Heart left ventricle (tissue), 16 donors: ENCODE measurements around the gene ADAM8. TPM values are rescaled to one million over a fixed set of nuclear protein-coding genes. Genes with fewer than 3 reads are reported as not detected.
A peak's percentile ranks its signal among the peaks of the same experiment; 100 is the strongest.
"Not testable (repeated sequence)": the region's sequence is repeated elsewhere in the genome, so short reads cannot be mapped to it uniquely, and the experiment has no call there.

Experiments used
- ATAC-seq, 4 donors: fragments of 200-7000 bp; cut with Tn5 transposase; one replicate each; pipeline ENCODE4 v1.9.1; 2020 to 2022; ENCODE audit warnings: moderate library complexity in 4 of 4, mild to moderate bottlenecking in 3 of 4, moderate number of reproducible peaks in 1 of 4
- DNase-seq, 5 donors: peaks; one replicate each; pipeline ENCODE4 v3.0.0-alpha.2; 2020
- H3K27ac ChIP-seq, 12 donors: fragments of 200-600 bp; sonication (generic) in 4 of 12; one replicate each; pipeline versions ENCODE4 v1.5.0 to v1.8.0; 2016 to 2022; ENCODE audit warnings: mild to moderate bottlenecking in 2 of 12
- H3K27me3 ChIP-seq, 9 donors: fragments of 200-600 bp; sonication (generic) in 2 of 9; one replicate each; pipeline versions ENCODE4 v1.5.1 to v1.8.0; 2016 to 2022; ENCODE audit warnings: mild to moderate bottlenecking in 3 of 9
- H3K36me3 ChIP-seq, 9 donors: fragments of 200-600 bp; sonication (generic) in 2 of 9; one replicate each; pipeline versions ENCODE4 v1.5.0 to v1.8.0; 2018 to 2022; ENCODE audit warnings: mild to moderate bottlenecking in 2 of 9
- H3K4me1 ChIP-seq, 12 donors: fragments of 200-600 bp; sonication (generic) in 4 of 12; one replicate each; pipeline versions ENCODE4 v1.5.0 to v1.8.0; 2016 to 2022; ENCODE audit warnings: mild to moderate bottlenecking in 3 of 12
- H3K4me3 ChIP-seq, 12 donors: fragments of 200-600 bp; sonication (generic) in 4 of 12; one replicate each; pipeline versions ENCODE4 v1.5.0 to v1.8.0; 2017 to 2022; ENCODE audit warnings: mild to moderate bottlenecking in 9 of 12, moderate library complexity in 4 of 12
- H3K9me3 ChIP-seq, 12 donors: fragments of 200-600 bp; sonication (generic) in 4 of 12; one replicate each; pipeline versions ENCODE4 v1.5.0 to v1.8.0; 2016 to 2022; ENCODE audit warnings: mild to moderate bottlenecking in 1 of 12
- POLR2A ChIP-seq, 2 donors: fragments of 450-650 bp; IDR thresholded peaks; one replicate each; pipeline ENCODE4 v1.6.1; 2017; ENCODE audit warnings: antibody characterized with exemption in 2 of 2, mild to moderate bottlenecking in 2 of 2, moderate library complexity in 2 of 2
- WGBS, 4 donors: extraction: QIAGEN DNeasy Blood & Tissue Kit in 2 of 4; methylation state at CpG; one replicate each; pipeline versions ENCODE4 v1.1.5 to v1.1.7; 2013 to 2018; 5-methylcytosine and 5-hydroxymethylcytosine counted together
- intact Hi-C, 10 donors: fragments of 100-400 bp; cut with DNase I; formaldehyde crosslinking; loops; one replicate each; pipeline versions ENCODE4 v1.11.1 to v1.14.2; 2022
- polyA plus RNA-seq, 2 donors: library from polyadenylated mRNA; stranded (reverse); fragments of 200-250 nt; gene quantifications; one replicate each; pipeline ENCODE4 v1.2.3, GENCODE V29; 2013
- total RNA-seq, 9 donors: library from RNA; depleted of rRNA in 2 of 9; stranded (reverse); fragments of >200 nt in 2 of 9; fragmentation: NEBNext Ultra II Directional in 3 of 9; extraction: Animal tissue kit (Norgen Biotek cat#: 25700) in 3 of 9; gene quantifications; one replicate each; pipeline versions ENCODE4 v1.1.0 to v1.2.4, GENCODE V29; 2016 to 2023
- TF ChIP-seq, protein P1 (sequence below), 12 donors: fragments of 200-600 bp; sonication (generic) in 4 of 12; IDR thresholded peaks; one replicate each; pipeline versions ENCODE4 v1.5.0 to v1.8.0; 2018 to 2022; ENCODE audit warnings: antibody characterized with exemption in 12 of 12, mild to moderate bottlenecking in 5 of 12
- donor health status: ischemic (EF 13 %, LVEDD 7.1; RV severe dilation, severe dysfunction).
- donor health status: healthy with polysubstance abuse.
- donor health status: DM: no; HTN: yes; CAD: no.
- donor health status: DM: no; HTN: no; CAD: no.
- donor health status: ischemic (EF 25% LVEDD 6.9; RV normal size, moderate dysfunction).
- donor health status: ischemic (EF 25% LVEDD 5.7; RV mildly dilated, moderate dysfunction).
- donor health status: healthy.
- donor health status: DM: yes; HTN: yes; CAD: no.
- donor health status: ischemic (EF 35%, LVEDD 5.7; RV mildly dilated, moderate dysfunction).
- donor health status: nonischemic (EF 11% LVEDD 7.7; RV severe dilation, severe dysfunction).
- donor health status: DM: yes; HTN: yes; CAD: no.
- donor health status: PGD.
- donor health status: ischemic (EF 29% LVEDD 5.4; RV normal size, mild dysfunction).
- donor health status: nonischemic (EF 23%, LVEDD 6.1; RV moderate dilation, normal function).

The ADAM8 gene
- total and polyA plus RNA-seq, 11 donors = 0.50 to 10.3 (median 1.6) TPM

DNA sequence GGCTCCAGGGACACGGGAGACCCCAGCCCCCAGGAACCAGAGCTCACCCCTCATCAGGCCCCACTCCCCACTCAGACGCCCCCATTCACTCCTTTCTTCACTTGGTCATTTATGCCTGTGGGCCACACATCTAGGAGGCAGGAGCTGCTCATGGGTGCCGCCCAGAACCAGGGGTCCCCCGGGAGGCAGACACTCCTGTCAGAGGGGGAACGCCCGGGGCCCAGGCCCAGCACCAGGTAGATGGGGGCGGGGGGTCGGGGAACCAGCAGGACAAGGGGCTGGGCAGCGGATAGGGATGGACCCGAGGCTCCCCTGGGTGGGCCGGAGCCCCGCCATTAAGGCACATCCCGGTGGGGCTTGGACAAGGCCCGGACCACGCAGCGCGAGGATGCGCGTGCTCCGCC is 48.2 kb upstream of the ADAM8 start:
- Histone ChIP-seq H3K27me3 (peaks cover 42 to 54% (median 50%) of the 10 kb centered on the region in 9 donors), H3K4me3 (peak overlapping the region in 7 of 12 donors; percentile 31 to 52 (median 41)), H3K9me3 (peaks cover 0 to 4% (median 0%) of the 10 kb centered on the region in 12 donors), H3K36me3 (no peaks in the 10 kb centered on the region), H3K27ac (no peak overlapping the region), H3K4me1 (peaks cover 0 to 26% (median 13%) of the 10 kb centered on the region in 12 donors)
- intact Hi-C loops = loop anchor here in 8 of 10 donors (5.0 to 10.0 kb wide), 4 partner anchors 192 to 282 kb away; partner anchors contain the start of gene CYP2E1 (in 1 of the 8)
- 21 to 28% (median 25%) methylated on average over 8 to 20 of the region's 20 CpGs for WGBS, 4 donors
- peak in 1 of 5 donors; percentile 18 for DNase-seq
- TF ChIP-seq, protein P1, sequence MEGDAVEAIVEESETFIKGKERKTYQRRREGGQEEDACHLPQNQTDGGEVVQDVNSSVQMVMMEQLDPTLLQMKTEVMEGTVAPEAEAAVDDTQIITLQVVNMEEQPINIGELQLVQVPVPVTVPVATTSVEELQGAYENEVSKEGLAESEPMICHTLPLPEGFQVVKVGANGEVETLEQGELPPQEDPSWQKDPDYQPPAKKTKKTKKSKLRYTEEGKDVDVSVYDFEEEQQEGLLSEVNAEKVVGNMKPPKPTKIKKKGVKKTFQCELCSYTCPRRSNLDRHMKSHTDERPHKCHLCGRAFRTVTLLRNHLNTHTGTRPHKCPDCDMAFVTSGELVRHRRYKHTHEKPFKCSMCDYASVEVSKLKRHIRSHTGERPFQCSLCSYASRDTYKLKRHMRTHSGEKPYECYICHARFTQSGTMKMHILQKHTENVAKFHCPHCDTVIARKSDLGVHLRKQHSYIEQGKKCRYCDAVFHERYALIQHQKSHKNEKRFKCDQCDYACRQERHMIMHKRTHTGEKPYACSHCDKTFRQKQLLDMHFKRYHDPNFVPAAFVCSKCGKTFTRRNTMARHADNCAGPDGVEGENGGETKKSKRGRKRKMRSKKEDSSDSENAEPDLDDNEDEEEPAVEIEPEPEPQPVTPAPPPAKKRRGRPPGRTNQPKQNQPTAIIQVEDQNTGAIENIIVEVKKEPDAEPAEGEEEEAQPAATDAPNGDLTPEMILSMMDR (IDR thresholded peaks at IDR 0.05) = no peak
- no peak for TF ChIP-seq POLR2A (IDR thresholded peaks at IDR 0.05)
- ATAC-seq = peak in 1 of 4 donors; percentile 2

DNA sequence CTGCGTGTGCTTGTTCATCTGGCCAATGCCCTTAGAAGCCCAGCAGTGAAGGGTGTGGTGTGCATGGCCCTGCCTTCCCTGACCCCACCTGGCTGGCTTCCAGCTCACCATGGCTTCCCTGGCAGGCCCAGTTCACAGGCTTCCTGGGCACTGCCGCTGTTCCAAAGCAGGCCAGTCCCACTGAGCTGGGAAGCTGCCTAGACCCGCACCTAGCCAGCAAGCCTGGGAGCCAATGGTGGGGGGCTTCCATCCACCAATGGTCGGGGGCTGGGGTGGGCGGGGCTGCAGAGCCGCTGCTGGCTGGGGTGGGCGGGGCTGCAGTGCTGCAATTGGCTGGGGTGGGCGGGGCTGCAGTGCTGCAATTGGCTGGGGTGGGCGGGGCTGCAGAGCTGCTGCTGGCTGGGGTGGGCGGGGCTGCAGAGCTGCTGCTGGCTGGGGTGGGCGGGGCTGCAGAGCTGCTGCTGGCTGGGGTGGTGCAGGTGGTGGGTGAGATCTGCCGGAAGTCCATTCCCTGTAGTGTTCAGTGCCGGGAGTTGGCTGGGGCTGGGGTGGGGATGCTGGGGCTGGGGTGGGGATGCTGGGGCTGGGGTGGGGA is 47.6 kb upstream of the ADAM8 start:
- WGBS, 4 donors = 7 to 22% (median 9%) methylated on average over 2 to 13 of the region's 13 CpGs
- DNase-seq (peak in 3 of 5 donors; percentile 51 to 71 (median 53)), ATAC-seq (peak; percentile 18 to 82 (median 75))
- H3K4me1 ChIP-seq = peaks cover 0 to 22% (median 12%) of the 10 kb centered on the region in 12 donors
- peaks cover 40 to 53% (median 47%) of the 10 kb centered on the region in 9 donors for H3K27me3 ChIP-seq
- H3K4me3 ChIP-seq = peak overlapping the region in 2 of 12 donors; percentile 25
- H3K27ac ChIP-seq = no peak overlapping the region
- TF ChIP-seq POLR2A (IDR thresholded peaks at IDR 0.05) = no peak
- TF ChIP-seq, protein P1 (IDR thresholded peaks at IDR 0.05) = no peak
- intact Hi-C loops = loop anchor here in 1 of 10 donors (10.0 kb wide), 1 partner anchor 201 kb away; the partner anchor contains the start of gene CYP2E1
- H3K36me3 ChIP-seq = no peaks in the 10 kb centered on the region
- peaks cover 0 to 4% (median 0%) of the 10 kb centered on the region in 12 donors for H3K9me3 ChIP-seq

DNA sequence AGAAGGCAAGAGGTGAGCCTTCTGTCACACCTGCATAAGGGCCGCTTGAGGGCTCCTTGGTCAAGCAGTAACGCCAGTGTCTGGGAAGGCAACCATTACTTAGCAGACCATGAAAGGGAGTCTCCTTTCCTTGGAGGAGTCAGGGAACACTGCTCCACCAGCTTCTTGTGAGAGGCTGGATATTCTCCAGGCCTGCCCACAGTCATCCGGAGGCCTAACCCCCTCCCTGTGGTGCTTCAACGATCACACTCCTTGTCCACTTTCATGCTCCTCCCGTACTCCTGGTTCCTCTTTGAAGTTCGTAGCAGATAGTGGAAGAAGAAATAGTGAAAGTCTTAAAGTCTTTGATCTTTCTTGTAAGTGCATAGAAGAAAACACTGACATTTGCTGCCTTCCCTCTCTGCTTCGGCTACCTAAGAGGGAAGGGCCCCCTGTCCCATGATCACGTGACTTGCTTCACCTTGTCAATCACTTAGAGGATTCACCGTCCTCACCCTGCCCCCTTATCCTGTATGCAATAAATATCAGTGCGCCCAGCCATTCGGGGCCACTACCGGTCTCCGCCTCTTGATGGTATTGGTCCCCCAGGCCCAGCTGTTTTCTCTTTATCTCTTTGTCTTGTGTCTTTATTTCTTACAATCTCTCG is 45.5 kb upstream of the ADAM8 start:
- not testable (repeated sequence) for ATAC-seq, H3K27ac ChIP-seq, H3K36me3 ChIP-seq, DNase-seq, H3K4me3 ChIP-seq, H3K9me3 ChIP-seq
- intact Hi-C loops = loop anchor here in 1 of 10 donors (10.0 kb wide), 1 partner anchor 203 kb away; the partner anchor contains the start of gene CYP2E1
- 77 to 80% (median 78%) methylated on average over 12 to 13 of the region's 14 CpGs for WGBS, 4 donors
- Histone ChIP-seq H3K4me1 (peaks cover 0 to 28% (median 14%) of the 10 kb centered on the region in 12 donors), H3K27me3 (peaks cover 19 to 41% (median 31%) of the 10 kb centered on the region in 9 donors)

DNA sequence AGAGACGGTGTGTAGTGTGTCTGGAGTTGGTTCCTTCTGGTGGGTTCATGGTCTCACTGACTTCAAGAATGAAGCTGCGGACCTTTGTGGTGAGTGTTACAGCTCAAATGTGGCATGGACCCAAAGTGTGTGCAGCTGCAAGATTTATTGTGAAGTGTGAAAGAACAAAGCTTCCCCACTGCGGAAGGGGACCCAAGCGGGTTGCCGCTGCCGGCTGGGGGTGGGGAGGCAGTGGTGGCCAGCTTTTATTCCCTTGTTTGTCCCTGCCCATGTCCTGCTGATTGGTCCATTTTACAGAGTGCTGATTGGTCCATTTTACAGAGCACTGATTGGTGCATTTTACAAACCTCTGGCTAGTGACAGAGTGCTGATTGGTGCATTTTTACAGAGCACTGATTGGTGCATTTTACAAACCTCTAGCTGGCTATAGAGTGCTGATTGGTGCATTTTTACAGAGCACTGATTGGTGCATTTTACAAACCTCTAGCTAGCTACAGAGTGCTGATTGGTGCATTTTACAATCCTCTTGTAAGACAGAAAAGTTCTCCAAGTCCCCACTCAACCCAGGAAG is 44.3 kb upstream of the ADAM8 start:
- not testable (repeated sequence) for H3K9me3 ChIP-seq, H3K4me3 ChIP-seq, H3K36me3 ChIP-seq, H3K27ac ChIP-seq, ATAC-seq, DNase-seq
- WGBS, 4 donors = 88 to 95% (median 93%) methylated on average over 6 of the region's 6 CpGs
- H3K27me3 ChIP-seq = peaks cover 7 to 28% (median 20%) of the 10 kb centered on the region in 9 donors
- peaks cover 0 to 25% (median 11%) of the 10 kb centered on the region in 12 donors for H3K4me1 ChIP-seq
- intact Hi-C loops = loop anchor here in 1 of 10 donors (10.0 kb wide), 1 partner anchor 204 kb away; the partner anchor contains the start of gene CYP2E1
